DND-41 (cell line): ENCODE data around the gene MYO1C.

ENCODE experiments used
- ATAC-seq: fragments of 200-7000 bp; cut with Tn5 transposase; 3 replicates; pipeline ENCODE4 v1.9.1; 2021; ENCODE audit warnings: low read depth; ENCODE audit not compliant: insufficient read depth
- DNase-seq: peaks from one replicate; pipeline ENCODE4 v3.0.0-alpha.2; 2020
- H2AFZ ChIP-seq: 2 replicates; pipeline ENCODE4 v1.6.0; 2012; ENCODE audit warnings: low read depth, low read length
- H3K27ac ChIP-seq: 2 replicates; pipeline ENCODE4 v1.5.1; 2012; ENCODE audit warnings: low read length, inconsistent platforms
- H3K27me3 ChIP-seq: fragments of 200-600 bp; sonication (generic); 2 replicates; pipeline ENCODE4 v1.6.0; 2012; ENCODE audit warnings: low read length, mild to moderate bottlenecking, inconsistent platforms; ENCODE audit not compliant: insufficient read depth, poor library complexity
- H3K36me3 ChIP-seq: 2 replicates; pipeline ENCODE4 v1.5.1; 2012; ENCODE audit warnings: low read length, inconsistent platforms; ENCODE audit not compliant: insufficient read depth
- H3K4me1 ChIP-seq: 2 replicates; pipeline ENCODE4 v1.5.1; 2012; ENCODE audit warnings: mild to moderate bottlenecking, low read length; ENCODE audit not compliant: insufficient read depth
- H3K4me2 ChIP-seq: 2 replicates; pipeline ENCODE4 v1.6.0; 2012; ENCODE audit warnings: mild to moderate bottlenecking, moderate library complexity, low read length, inconsistent platforms; ENCODE audit not compliant: insufficient read depth
- H3K4me3 ChIP-seq, 2 experiments: fragments of 200-600 bp in 1 of 2; shearing (Covaris generic) in 1 of 2; 2 replicates each; pipeline ENCODE4 v1.5.1; 2012 to 2016; ENCODE audit warnings: inconsistent platforms in 2 of 2, low read length in 2 of 2, mild to moderate bottlenecking in 2 of 2, low read depth in 1 of 2, moderate library complexity in 1 of 2
- H3K79me2 ChIP-seq: 2 replicates; pipeline ENCODE4 v1.6.0; 2012; ENCODE audit warnings: low read length, inconsistent platforms; ENCODE audit not compliant: insufficient read depth
- H3K9ac ChIP-seq: 2 replicates; pipeline ENCODE4 v1.6.0; 2012; ENCODE audit warnings: low read depth, mild to moderate bottlenecking, inconsistent platforms, low read length, moderate library complexity
- H3K9me3 ChIP-seq: 2 replicates; pipeline ENCODE4 v1.5.1; 2012; ENCODE audit warnings: low read length, moderate library complexity, mild to moderate bottlenecking, inconsistent platforms; ENCODE audit not compliant: insufficient read depth, severe bottlenecking
- H4K20me1 ChIP-seq: 2 replicates; pipeline ENCODE4 v1.6.0; 2012; ENCODE audit warnings: low read length; ENCODE audit not compliant: insufficient read depth
- EZH2 ChIP-seq: IDR thresholded peaks from 3 replicates; pipeline ENCODE4 v1.6.1; 2012; ENCODE audit warnings: borderline replicate concordance, low read depth, mild to moderate bottlenecking, moderate library complexity, low read length, inconsistent platforms; ENCODE audit not compliant: severe bottlenecking
- TF ChIP-seq, protein P1 (sequence below): IDR thresholded peaks from 2 replicates; pipeline ENCODE4 v1.5.1; 2012; ENCODE audit warnings: borderline replicate concordance, low read length, moderate library complexity, mild to moderate bottlenecking; ENCODE audit not compliant: poor library complexity, severe bottlenecking; ENCODE audit errors: extremely low read depth

The MYO1C gene

DNA sequence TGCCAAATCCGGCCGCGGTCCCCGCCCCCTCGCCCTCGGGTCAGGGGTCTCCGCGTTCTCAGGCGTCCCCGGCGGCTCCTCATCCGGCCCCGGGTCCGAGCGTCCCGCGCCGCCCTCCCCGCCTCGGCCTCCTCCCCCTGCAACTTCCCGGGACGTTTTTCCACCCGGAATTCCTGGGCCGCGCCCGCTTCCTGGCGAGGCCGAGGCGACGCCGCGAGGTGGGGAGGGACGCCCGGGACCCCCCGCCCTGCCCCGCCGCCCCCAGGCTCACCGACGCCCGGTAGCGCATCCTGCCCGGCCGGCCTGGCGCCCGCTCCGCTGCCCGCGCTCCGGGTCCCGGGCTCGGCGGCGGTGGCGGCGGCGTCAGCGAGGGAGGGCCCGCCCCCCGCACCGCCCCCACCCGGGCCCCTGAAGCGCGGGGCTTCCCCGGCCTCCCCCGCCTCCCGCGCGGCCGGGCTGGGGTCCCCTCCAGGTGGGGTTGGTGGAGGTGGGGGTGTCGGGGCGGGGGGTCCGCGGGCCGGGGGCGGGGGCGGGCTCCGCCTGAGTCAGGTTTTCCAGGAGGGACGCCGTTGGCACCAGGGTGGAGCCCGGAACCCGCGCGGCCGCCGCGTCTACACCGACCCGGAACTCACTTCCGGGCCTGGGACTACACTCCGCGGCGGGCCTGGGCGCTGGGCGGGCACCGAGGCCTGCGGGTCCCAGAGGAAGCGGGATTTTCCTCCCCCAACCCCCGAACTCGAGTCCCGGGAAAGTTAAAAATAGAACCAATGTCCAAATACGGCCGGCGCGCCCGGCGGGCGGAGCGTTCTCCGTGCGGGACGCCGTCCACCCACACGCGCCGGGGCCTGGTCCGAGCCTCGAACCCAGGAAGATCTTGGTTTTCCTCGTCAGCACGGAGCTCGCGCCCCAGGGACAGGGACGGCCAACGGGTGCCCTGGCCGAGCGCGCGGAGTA, 6.8 kb downstream of the MYO1C start:
- DNase-seq (peak; percentile 51), ATAC-seq (peak; percentile 48)
- H3K4me3 ChIP-seq: peak overlapping the region; percentile 30 to 51; a peak in 3 of 4 replicates
- peaks cover 12% of the 10 kb centered on the region for H3K27me3 ChIP-seq
- peak overlapping the region; percentile 20; the same call in 1 of the 2 replicates for H3K27ac ChIP-seq
- TF ChIP-seq, protein P1, sequence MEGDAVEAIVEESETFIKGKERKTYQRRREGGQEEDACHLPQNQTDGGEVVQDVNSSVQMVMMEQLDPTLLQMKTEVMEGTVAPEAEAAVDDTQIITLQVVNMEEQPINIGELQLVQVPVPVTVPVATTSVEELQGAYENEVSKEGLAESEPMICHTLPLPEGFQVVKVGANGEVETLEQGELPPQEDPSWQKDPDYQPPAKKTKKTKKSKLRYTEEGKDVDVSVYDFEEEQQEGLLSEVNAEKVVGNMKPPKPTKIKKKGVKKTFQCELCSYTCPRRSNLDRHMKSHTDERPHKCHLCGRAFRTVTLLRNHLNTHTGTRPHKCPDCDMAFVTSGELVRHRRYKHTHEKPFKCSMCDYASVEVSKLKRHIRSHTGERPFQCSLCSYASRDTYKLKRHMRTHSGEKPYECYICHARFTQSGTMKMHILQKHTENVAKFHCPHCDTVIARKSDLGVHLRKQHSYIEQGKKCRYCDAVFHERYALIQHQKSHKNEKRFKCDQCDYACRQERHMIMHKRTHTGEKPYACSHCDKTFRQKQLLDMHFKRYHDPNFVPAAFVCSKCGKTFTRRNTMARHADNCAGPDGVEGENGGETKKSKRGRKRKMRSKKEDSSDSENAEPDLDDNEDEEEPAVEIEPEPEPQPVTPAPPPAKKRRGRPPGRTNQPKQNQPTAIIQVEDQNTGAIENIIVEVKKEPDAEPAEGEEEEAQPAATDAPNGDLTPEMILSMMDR: no peak
- no peak for TF ChIP-seq EZH2
- peaks cover 11% of the 10 kb centered on the region for H4K20me1 ChIP-seq
- peak overlapping the region; percentile 63 for H3K4me2 ChIP-seq
- H3K79me2 ChIP-seq: no peaks in the 10 kb centered on the region
- peak overlapping the region; percentile 60 for H3K9ac ChIP-seq
- H3K36me3 ChIP-seq: peaks cover under 1% of the 10 kb centered on the region; the same call in 1 of the 2 replicates
- H2AFZ ChIP-seq: peak overlapping the region; percentile 60
- H3K9me3 ChIP-seq: no peaks in the 10 kb centered on the region
- H3K4me1 ChIP-seq: peaks cover 38% of the 10 kb centered on the region

DNA sequence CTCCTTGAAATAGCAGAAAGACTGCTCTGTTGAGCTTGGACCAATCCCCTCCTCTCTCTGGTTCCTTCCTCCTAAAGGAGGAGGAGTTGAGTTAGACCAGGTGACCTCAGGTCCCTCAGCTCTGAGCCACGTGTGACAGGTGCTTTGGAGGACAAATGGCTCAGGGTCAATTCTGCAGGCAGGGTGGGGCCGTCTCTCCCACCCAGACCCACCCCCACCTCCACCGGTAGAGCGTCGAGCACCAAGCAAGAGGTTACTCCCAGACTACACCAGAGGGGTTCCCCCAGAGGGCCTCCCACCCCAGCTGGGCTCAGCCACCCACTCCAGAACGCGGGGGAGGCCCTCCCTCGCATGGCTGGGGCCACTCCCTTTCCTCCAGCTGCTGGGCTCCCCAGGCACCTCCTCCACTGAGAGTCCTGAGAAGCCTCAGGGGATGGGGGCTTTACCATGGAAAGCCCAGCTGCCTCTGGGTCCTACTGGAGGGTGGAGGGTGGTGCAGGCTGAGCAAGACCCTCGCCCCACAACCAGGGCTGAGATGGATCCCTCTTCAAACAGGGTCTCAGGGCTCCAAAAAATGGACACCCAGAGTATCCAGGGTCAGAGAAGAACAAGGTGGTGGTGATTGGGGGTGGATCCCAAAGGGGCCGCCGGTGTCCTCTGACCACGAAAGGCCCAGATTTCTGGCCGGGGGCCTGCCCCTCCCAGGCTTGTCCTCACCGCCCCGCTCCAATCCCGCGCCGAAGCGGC, 7.6 kb downstream of the MYO1C start:
- peak; percentile 69 for ATAC-seq
- TF ChIP-seq EZH2: no peak
- TF ChIP-seq, protein P1: peak; percentile 16
- Histone ChIP-seq H3K79me2 (no peaks in the 10 kb centered on the region), H3K4me2 (peak overlapping the region; percentile 63), H3K27me3 (peaks cover 12% of the 10 kb centered on the region), H3K27ac (no peak overlapping the region; the same call in 1 of the 2 replicates), H3K9ac (peak overlapping the region; percentile 60), H3K4me3 (peak overlapping the region; percentile 30 to 51; a peak in 3 of 4 replicates), H3K36me3 (peaks cover 3% of the 10 kb centered on the region; the same call in 1 of the 2 replicates), H3K9me3 (no peaks in the 10 kb centered on the region), H2AFZ (peak overlapping the region; percentile 17; the same call in 1 of the 2 replicates), H3K4me1 (peaks cover 33% of the 10 kb centered on the region), H4K20me1 (peaks cover 7% of the 10 kb centered on the region)
- DNase-seq: peak; percentile 67

DNA sequence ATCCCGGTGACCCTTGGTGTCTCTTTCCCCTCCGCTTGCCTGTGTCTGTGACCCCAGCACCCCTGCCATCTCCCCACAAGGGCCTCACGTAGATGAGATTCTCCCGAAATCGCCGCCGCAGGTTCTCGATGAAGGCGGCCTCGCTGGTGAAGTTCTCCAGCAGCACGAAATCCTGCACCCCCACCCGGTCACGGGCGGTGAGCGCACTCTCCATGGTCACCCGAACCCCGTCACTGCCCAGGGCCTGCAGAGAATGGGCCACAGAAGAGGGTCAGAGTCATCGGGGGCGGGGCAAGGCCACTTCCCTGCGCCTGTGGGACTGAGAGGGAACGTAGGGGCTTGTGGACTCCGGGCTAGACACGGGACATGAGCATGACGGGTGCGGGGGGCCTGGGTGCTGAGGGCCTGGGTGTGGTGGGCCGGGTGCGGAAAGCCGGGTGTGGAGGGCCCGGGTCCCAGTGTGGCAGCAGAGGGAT, 8.4 kb downstream of the MYO1C start:
- H3K36me3 ChIP-seq: peaks cover 3% of the 10 kb centered on the region; the same call in 1 of the 2 replicates
- TF ChIP-seq, protein P1: no peak
- no peak for TF ChIP-seq EZH2
- peaks cover 7% of the 10 kb centered on the region for H4K20me1 ChIP-seq
- no peak overlapping the region for H3K27ac ChIP-seq
- peaks cover 33% of the 10 kb centered on the region for H3K4me1 ChIP-seq
- DNase-seq: no peak
- H3K4me3 ChIP-seq: no peak overlapping the region
- H2AFZ ChIP-seq: no peak overlapping the region
- H3K27me3 ChIP-seq: peaks cover 12% of the 10 kb centered on the region
- ATAC-seq: no peak
- H3K9me3 ChIP-seq: no peaks in the 10 kb centered on the region
- no peaks in the 10 kb centered on the region for H3K79me2 ChIP-seq
- no peak overlapping the region for H3K9ac ChIP-seq
- H3K4me2 ChIP-seq: no peak overlapping the region
